OCI-LY7 (cell line): Measurements from ENCODE around the gene SMG9. TPM values are rescaled to one million over a fixed set of nuclear protein-coding genes. Genes with fewer than 3 reads are reported as not detected.

Source experiments
- BruUV-seq: library from RNA; stranded (reverse); fragments of 400-500 nt; replicated peaks from 2 replicates; lab custom pipeline; 2021; lab: Mats Ljungman, UMichigan
- CTCF ChIA-PET: fragments of 300-600 bp; sonication (Branson Sonifier 250); formaldehyde crosslinking; loops from one replicate; lab custom pipeline; 2022; ENCODE audit warnings: antibody characterized with exemption; ENCODE audit not compliant: unreplicated experiment; lab: Charles Lee
- POLR2A ChIA-PET: fragments of 300-600 bp; sonication (Branson Sonifier 250); formaldehyde crosslinking; loops from one replicate; lab custom pipeline; 2022; ENCODE audit warnings: antibody characterized with exemption; lab: Charles Lee
- DNase-seq: peaks from one replicate; pipeline ENCODE4 v3.0.0-alpha.2; 2015; ENCODE audit warnings: low spot score
- H2AFZ ChIP-seq: fragments of 200-600 bp; sonication (generic), shearing (Covaris generic); 2 replicates; pipeline ENCODE4 v1.6.1; 2014; ENCODE audit warnings: mild to moderate bottlenecking, antibody characterized with exemption, low read length, moderate library complexity
- H3K27ac ChIP-seq: fragments of 200-600 bp; sonication (generic); 2 replicates; pipeline ENCODE4 v1.5.1; 2014; ENCODE audit warnings: mixed run types, low read depth, mild to moderate bottlenecking, moderate library complexity, low read length, inconsistent platforms; ENCODE audit not compliant: poor library complexity, severe bottlenecking
- H3K36me3 ChIP-seq: fragments of 200-600 bp; sonication (generic); 2 replicates; pipeline ENCODE4 v1.6.1; 2014; ENCODE audit warnings: mild to moderate bottlenecking, antibody characterized with exemption, low read length, moderate library complexity, mixed read lengths; ENCODE audit not compliant: insufficient read depth
- H3K4me1 ChIP-seq: fragments of 200-600 bp; sonication (generic); 2 replicates; pipeline ENCODE4 v1.5.1; 2014; ENCODE audit warnings: mild to moderate bottlenecking, low read length; ENCODE audit not compliant: insufficient read depth, poor library complexity, severe bottlenecking
- H3K4me2 ChIP-seq: fragments of 200-600 bp; sonication (generic); 2 replicates; pipeline ENCODE4 v1.6.1; 2014; ENCODE audit warnings: mild to moderate bottlenecking, low read length
- H3K4me3 ChIP-seq: fragments of 200-600 bp; sonication (generic); 2 replicates; pipeline ENCODE4 v1.5.1; 2014; ENCODE audit warnings: mild to moderate bottlenecking, low read depth, low read length; ENCODE audit not compliant: poor library complexity, severe bottlenecking
- H3K79me2 ChIP-seq: fragments of 200-600 bp; sonication (generic); 2 replicates; pipeline ENCODE4 v1.6.1; 2016; ENCODE audit warnings: low read depth, mild to moderate bottlenecking, low read length, moderate library complexity, mixed read lengths; ENCODE audit not compliant: insufficient read depth
- H3K9me2 ChIP-seq: fragments of 200-600 bp; sonication (generic); 2 replicates; pipeline ENCODE4 v1.6.1; 2016; ENCODE audit warnings: mild to moderate bottlenecking, low read length, mixed read lengths; ENCODE audit not compliant: insufficient read depth
- H3K9me3 ChIP-seq: fragments of 200-600 bp; sonication (generic); 2 replicates; pipeline ENCODE4 v1.6.1; 2014; ENCODE audit warnings: mild to moderate bottlenecking, mixed run types, low read length, mixed read lengths
- H4K20me1 ChIP-seq: fragments of 200-600 bp; sonication (generic); 2 replicates; pipeline ENCODE4 v1.6.1; 2014; ENCODE audit warnings: mild to moderate bottlenecking, antibody characterized with exemption, low read length, moderate library complexity, mixed read lengths; ENCODE audit not compliant: insufficient read depth
- CTCF ChIP-seq: fragments of 200-600 bp; sonication (generic); conservative IDR thresholded peaks from 2 replicates; pipeline ENCODE4 v1.5.1; 2014; ENCODE audit warnings: mild to moderate bottlenecking, antibody characterized with exemption, low read length, moderate library complexity, mixed read lengths
- EZH2phosphoT487 ChIP-seq: fragments of 200-600 bp; sonication (generic); IDR thresholded peaks from 2 replicates; pipeline ENCODE4 v1.6.1; 2018; ENCODE audit warnings: low read depth, borderline replicate concordance, mild to moderate bottlenecking, mixed run types, antibody characterized with exemption, low read length, moderate library complexity, mixed read lengths
- intact Hi-C: fragments of 100-400 bp; cut with micrococcal nuclease; formaldehyde crosslinking; loops from one replicate; pipeline ENCODE4 v1.10.0; 2022; ENCODE audit not compliant: unreplicated experiment
- total RNA-seq, 2 experiments: library from RNA; depleted of rRNA in 1 of 2; stranded (reverse); fragments of >200 nt in 1 of 2; shearing (Covaris generic) in 1 of 2; gene quantifications; 2 replicates each; pipeline ENCODE4 v1.2.3, GENCODE V29; 2014 to 2022

Gene SMG9
- total RNA-seq, 2 experiments from 2014 or later: 65.6 to 75.5 TPM

- H3K36me3 ChIP-seq: peaks cover 71% of the 10 kb centered on the region
- ChIA-PET CTCF (no interaction called here), POLR2A (interaction anchor here (0.9 kb wide), 1 partner anchor 50 kb away, joined by 3 read pairs; no protein-coding TSS in a partner anchor)
- BruUV-seq: no TSS peak
- H3K4me2 ChIP-seq: no peak overlapping the region
- H3K4me1 ChIP-seq: peaks cover 10% of the 10 kb centered on the region
- H3K79me2 ChIP-seq: no peaks in the 10 kb centered on the region
- no peak overlapping the region for H3K27ac ChIP-seq
- H4K20me1 ChIP-seq: no peaks in the 10 kb centered on the region
- H3K4me3 ChIP-seq: no peak overlapping the region
- no peaks in the 10 kb centered on the region for H3K9me3 ChIP-seq
- intact Hi-C loops: loop anchor here (10.0 kb wide), 1 partner anchor 65 kb away; no protein-coding TSS in a partner anchor
- no peak overlapping the region for H2AFZ ChIP-seq
- TF ChIP-seq EZH2phosphoT487 (no peak), CTCF (no peak)
- DNase-seq: no peak
- no peaks in the 10 kb centered on the region for H3K9me2 ChIP-seq
Observed at GRCh38 chr19:43729919-43730318, 24.8 kb downstream of the SMG9 start.

- Histone ChIP-seq H3K27ac (no peak overlapping the region), H3K9me2 (no peaks in the 10 kb centered on the region), H2AFZ (no peak overlapping the region), H3K36me3 (peaks cover 47% of the 10 kb centered on the region), H3K9me3 (no peaks in the 10 kb centered on the region), H3K79me2 (no peaks in the 10 kb centered on the region), H3K4me1 (peaks cover 15% of the 10 kb centered on the region), H3K4me3 (no peak overlapping the region), H3K4me2 (no peak overlapping the region), H4K20me1 (no peaks in the 10 kb centered on the region)
- no peak for TF ChIP-seq CTCF
- TF ChIP-seq EZH2phosphoT487: no peak
- ChIA-PET POLR2A (no interaction called here), CTCF (no interaction called here)
- BruUV-seq: no TSS peak
- DNase-seq: no peak
- intact Hi-C loops: loop anchor here (10.0 kb wide), 1 partner anchor 63 kb away; no protein-coding TSS in a partner anchor
Observed at GRCh38 chr19:43727593-43727853, 27.2 kb downstream of the SMG9 start.

GRCh38 chr19:43726736-43727592, 27.8 kb downstream of the SMG9 start:
- Histone ChIP-seq H3K4me2 (no peak overlapping the region), H3K4me1 (peaks cover 15% of the 10 kb centered on the region), H2AFZ (no peak overlapping the region), H3K79me2 (no peaks in the 10 kb centered on the region), H3K4me3 (no peak overlapping the region), H4K20me1 (no peaks in the 10 kb centered on the region), H3K9me3 (no peaks in the 10 kb centered on the region), H3K9me2 (no peaks in the 10 kb centered on the region), H3K27ac (no peak overlapping the region), H3K36me3 (peaks cover 41% of the 10 kb centered on the region)
- intact Hi-C loops: loop anchor here (10.0 kb wide), 1 partner anchor 62 kb away; no protein-coding TSS in a partner anchor
- DNase-seq: no peak
- TF ChIP-seq EZH2phosphoT487 (no peak), CTCF (no peak)
- ChIA-PET CTCF (no interaction called here), POLR2A (no interaction called here)
- no TSS peak for BruUV-seq
